CD4-positive, alpha-beta T cell treated with Interferon gamma for 1 hour (primary cell): ENCODE results near the gene PREX1.

Source experiments
- DNase-seq: peaks from one replicate; pipeline ENCODE4 v3.0.0-alpha.2; 2020

PREX1 gene

GRCh38 chr20:48711696-48712464 is 115.9 kb downstream of the PREX1 start:
- DNase-seq = no peak

- no peak for DNase-seq
These were observed 116.8 kb downstream of the PREX1 start for GRCh38 chr20:48711044-48711428.

DNA sequence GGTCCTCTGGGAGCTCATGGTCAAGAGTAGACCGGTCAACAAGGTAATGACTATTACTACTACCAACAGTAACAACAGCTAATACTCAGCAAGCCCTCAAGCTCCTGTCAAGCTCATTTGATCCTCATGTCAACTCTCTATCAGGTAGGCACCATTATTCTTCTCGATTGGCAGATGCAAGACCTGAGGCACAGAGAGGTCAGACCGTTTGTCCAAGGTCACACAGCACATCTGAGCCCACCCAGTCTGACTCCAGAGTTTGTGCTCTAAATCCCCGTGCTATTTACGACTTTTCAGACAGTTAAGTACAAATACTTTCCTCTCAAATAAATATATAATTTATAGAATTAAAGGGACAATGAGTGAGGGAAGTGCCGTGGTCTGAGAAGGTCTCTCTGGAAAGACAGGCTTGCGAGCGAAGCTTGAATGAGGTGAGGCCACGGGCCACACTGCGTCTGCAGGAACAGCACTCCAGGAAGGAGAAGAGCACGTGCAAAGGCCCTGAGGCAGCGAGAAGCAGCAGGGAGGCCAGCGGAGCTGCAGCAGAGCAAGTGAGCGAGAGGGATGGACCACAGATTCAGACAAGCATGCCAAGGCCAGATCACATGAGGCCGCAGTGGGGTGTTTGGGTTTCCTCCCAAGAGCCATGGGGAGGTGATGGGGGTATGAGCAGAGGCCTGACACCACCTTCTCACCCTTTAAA is 117.3 kb downstream of the PREX1 start:
- DNase-seq = no peak

GRCh38 chr20:48709744-48710143 is 118.1 kb downstream of the PREX1 start:
- no peak for DNase-seq

DNA sequence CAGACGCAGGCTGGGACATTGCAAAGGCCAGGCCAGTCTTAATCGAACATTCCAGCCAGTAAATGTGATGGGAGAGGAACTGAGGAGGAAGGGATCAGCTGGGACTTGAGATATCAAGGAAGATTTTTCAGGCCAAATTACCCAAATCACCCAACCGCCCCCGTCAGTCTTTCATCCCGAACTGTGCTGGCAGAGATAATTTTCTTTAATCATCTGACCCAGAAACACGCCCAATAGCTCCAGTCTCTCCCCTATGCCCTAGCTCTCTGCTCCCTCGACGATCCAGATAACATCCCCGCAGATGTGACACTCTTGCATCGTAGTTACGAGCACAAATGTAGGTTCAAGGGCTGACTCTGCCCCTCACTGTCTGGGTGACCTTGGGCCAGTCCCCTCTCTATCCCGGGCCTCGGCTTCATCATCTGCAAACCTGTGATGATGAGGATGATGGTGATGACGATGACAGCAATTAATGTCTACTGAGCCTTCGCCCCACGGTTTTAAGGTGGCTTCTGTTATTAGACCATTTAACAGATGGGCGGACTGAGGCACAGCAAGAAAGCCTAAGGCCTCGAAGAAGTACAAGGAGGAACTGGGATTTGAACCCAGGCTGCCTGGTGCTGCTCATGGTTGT is 118.6 kb downstream of the PREX1 start:
- no peak for DNase-seq

DNA sequence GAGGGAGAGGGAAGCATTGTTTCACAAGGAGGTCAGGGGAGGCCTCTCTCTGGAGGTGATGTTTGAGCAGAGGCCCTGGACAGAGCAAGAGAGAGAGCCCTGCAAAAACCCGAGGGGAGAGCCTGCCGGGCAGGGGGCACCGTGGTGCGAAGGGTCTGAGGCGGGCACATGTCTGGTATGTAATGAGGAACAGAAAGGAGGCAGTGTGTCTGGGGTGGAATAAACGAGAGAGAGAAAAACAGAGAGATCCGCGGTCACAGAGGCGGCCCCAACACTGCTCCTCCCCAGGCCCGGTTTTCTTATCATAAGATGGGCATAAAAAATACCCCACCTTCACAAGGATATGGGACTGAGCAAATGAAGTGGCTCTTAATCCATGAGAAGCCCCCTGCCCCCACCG is 119.2 kb downstream of the PREX1 start:
- no peak for DNase-seq

GRCh38 chr20:48708116-48708515 is 119.7 kb downstream of the PREX1 start:
- no peak for DNase-seq

- DNase-seq = no peak
These were observed 121.0 kb downstream of the PREX1 start for GRCh38 chr20:48706710-48707365.

GRCh38 chr20:48706116-48706656 is 121.6 kb downstream of the PREX1 start:
- DNase-seq = no peak

GRCh38 chr20:48705240-48706115 is 122.3 kb downstream of the PREX1 start:
- no peak for DNase-seq

DNA sequence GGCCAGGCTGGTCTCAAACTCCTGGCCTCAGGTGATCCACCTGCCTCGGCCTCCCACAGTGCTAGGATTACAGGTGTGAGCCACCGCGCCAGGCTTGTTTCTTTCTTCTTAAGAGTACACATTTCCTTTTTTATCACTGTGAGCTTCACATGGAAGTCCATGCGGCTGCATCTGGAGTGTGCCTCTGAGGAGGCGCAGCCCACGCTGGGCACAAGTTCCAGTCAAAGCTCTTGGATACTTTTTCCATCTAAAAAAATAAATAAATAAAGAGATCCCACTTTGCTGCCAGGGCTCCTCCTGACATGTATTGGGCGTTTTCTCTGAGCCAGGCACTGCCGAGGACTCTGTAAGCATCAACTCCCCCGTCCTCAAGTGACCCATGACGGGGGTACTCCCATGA is 123.0 kb downstream of the PREX1 start:
- no peak for DNase-seq

DNA sequence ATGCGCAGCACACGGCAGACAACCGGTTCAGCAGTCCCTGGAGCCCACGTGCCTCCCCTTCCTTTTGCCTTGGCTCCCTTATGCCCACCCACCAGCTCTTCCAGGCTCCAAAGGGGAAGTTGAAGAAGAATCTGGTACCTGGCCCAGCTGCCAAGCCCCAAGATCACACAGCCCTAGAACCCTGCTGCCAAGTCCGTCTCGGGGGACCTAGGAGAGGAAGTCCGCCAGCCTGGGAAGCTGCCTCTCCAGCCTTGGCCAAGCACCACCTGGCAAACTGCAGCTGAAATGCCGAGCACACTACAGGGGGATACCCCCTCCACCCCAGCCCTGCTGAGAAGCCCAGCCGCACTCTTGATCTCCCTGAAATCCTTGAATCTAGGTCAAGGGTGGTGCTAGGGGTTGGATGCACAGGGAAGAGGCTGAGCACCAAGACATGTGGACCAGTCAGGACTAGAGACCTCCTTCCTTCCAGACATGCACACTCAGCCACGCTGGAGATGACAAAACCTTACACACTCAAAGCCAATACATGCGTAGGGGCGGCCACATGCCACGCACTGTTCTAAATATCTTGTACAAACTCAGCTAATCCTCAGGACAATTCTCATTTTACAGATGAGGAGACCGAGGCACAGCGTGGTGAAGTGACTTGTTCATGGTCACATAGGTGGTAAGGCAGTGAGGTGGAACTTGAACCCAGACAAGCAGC is 124.1 kb downstream of the PREX1 start:
- DNase-seq = no peak

- no peak for DNase-seq
These were observed 124.7 kb downstream of the PREX1 start for GRCh38 chr20:48703107-48703506.

GRCh38 chr20:48702455-48702913 is 125.3 kb downstream of the PREX1 start:
- no peak for DNase-seq

DNA sequence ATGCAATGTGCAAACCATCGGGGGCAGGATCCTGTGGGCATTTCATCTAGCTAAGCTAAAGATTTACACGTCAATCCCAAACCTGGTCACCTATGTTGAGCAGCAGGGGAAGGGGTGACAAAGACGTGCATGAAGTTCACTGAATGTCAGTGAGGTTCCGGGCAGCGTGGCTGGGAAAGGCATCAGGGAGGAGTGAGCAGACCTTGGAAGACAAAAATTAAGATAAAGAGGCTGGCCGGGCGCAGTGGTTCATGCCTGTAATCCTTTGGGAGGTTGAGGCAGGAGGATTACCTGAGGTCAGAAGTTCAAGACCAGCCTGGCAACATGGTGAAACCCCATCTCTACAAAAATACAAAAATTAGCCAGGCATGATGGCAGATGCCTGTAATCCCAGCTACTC is 126.1 kb downstream of the PREX1 start:
- no peak for DNase-seq

DNA sequence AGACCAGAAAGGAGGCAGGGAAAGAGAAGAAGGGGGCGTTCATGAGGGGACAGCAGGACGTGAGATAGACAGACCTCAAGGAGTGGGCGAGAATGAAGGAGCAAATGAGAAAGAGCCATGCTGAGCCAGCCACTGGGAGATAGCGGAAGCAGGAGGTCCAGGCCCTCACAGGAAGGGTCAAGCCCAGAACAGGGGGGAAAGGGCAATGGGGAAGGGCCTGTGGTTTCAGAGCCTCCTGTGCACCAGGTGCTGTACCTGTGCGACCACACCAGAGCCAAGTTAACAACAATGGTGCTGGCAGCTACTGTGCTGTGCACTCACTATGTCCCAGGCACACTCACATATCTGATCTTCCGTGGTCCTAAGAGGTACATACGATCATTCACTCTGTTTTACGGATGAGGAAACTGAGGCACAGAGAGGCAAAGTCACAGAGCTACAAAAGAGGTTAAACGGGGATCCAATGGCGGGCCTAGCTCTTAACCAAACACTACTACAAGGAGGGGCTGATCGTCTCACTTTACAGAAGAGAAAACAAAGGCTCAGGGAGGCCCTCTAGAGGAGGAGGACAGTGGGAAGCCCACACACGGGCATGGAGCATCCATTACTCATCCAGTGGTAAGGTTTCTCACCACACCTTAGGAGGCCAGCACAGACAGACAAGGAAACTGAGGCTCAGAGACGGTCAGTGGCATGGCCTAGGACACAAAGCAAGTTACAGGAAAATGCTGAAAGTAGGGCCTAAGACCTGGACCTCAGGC is 129.1 kb downstream of the PREX1 start:
- no peak for DNase-seq

- DNase-seq = no peak
These were observed 129.8 kb downstream of the PREX1 start for GRCh38 chr20:48697845-48698491.

GRCh38 chr20:48696671-48697070 is 131.1 kb downstream of the PREX1 start:
- no peak for DNase-seq

GRCh38 chr20:48695738-48696137 is 132.1 kb downstream of the PREX1 start:
- DNase-seq = no peak

DNA sequence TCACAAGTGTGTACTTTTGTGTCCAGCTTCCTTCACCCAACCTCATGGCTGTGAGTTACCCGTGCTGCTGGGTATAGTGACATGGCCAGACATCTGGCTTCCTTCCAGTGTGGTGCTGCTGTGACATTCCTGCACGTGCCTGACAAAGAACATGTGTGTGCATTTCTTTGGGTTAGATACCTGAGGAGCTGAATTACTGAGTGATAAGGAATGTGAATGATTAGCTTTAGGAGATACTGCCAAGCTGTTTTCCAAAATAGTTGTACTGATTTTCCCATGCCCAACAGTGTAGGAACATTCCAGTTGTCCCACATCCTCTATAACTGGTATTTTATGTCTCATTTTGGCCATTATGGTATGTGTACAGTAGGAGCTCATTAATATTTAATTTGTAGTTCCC is 132.5 kb downstream of the PREX1 start:
- no peak for DNase-seq
